GM18867 (cell line): ENCODE measurements around the gene UBFD1.
"Not testable (repeated sequence)": the region's sequence is repeated elsewhere in the genome, so short reads cannot be mapped to it uniquely, and the experiment has no call there.

Experiments
- ATAC-seq: cut with Tn5 transposase; IDR thresholded peaks from one replicate; pipeline ENCODE4 v1.9.1; 2021; ENCODE audit warnings: mild to moderate bottlenecking, moderate library complexity; ENCODE audit not compliant: unreplicated experiment

Gene UBFD1

DNA sequence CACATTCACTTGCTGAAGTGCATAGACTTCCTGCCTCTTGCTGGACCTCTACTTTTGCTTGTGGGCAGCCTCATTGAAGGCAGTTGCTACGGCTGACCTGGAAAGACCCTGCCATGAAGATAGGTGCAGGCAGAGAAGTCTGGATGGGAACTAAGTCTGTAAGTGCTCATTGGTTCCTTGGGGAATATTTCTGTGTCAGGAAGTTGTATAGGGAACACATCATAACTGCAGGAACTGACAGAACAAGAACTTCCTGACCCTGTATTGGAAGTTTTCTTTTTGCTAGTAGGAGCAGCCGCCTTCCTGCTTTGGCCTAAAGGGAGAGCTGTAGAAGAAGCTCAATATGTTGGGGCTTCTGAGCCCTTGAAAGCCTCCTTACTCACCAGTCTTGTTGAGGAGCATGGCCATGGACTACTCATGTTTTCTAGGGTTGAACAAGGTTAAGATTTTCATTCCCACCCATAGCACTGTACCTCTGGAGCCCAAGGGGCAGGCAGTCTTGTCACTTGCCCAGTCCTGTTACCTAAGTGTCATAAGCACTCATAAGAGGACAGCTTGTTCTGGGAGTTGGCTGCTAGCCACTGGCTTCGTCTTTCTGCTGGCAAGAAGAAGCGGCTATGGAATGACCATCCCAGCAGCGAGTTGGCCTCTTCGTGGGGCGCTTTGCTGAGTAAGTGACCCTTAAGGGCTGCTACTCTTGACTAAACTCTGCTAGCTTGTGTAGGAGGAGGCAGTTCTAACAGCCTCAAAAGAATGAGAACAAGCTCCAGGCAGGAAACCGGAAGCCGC, 7.2 kb downstream of the UBFD1 start:
- ATAC-seq: no peak

DNA sequence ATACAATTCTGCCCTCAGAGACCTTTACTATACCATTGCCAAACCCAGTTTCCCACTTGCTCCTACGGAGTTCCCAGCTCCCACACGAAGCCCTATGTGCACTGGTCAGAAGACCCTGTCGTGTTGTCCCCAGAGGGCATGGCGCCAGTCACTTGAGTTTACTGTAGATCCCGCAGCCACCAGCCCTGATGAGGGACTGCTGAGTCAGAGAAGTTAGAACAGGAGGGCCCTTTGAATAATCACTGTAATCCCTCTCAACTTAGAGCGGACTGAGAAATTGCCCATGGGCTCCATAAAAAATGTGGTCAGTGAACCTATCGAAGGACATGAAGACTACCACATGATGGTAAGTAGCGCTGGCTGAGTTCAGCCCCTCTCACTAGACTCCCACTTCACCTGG, 9.2 kb downstream of the UBFD1 start:
- no peak for ATAC-seq

DNA sequence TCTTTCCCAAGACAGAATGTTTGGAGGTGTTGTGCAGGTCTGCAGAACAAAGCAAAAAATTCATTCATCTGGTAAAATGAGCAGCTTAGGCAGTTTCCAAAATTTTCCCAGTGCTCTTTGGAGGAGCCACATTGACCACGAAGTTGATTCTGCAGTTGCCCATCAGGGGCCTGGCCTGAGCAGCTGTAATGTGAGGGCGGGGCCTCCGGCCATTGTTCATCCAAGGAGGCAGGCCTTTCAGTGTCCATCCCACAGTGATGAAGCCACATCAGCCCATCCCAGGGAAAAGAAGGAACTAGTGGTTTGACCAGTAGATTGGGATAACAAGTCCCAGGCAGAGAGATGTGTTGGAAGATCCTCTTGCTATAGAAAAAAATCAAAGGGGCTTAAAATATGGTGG, 10.1 kb downstream of the UBFD1 start:
- ATAC-seq: no peak

DNA sequence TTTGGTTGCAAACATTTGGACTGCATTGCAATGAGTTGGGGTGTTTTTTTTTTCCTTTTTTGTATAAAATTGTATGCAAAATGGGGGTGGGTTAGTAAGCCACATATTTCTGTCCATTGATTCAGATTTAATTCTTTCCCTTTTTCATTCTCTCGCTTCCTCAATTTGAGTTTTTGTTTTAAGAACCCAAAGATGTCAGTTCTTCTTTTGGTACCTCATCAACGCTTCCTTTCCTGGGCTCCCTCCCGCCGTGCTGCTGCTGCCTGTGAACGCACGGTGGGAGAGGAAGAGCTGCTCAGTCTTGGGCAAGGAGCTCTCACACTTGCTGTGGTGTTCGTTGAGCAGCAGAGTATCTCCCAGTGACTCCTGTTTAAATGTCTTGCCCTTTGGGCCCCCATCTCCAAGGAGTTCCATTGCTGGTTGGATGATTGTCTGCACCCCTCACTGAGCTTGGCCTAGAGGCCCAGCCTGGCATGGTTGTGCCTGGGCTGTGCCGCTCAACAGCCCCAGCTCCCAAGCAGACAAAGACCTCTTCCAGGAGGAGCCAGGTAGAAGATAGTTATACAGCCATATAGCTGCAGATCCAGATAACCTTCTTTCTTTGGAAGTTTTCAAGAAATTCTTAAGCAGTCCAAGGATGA, 13.6 kb downstream of the UBFD1 start:
- no peak for ATAC-seq

DNA sequence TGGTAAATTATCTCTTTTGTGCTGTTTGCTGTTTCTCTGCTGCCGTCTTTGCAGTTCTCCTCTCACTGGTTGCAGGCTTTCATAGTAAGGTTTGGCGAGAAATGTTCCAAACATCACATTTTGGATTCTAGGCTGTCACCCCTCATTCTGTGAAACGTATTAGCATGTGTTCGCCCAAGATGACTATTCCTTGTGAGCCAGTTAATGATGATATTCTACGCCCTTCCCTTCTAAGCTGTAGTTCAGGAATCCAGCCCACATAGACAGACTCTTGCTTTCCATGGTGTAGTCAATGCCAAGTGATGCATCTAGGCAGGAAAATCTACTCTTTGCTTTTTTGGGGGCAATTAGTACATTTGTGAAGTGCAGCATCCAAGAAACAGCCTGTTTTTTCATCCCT, 14.4 kb downstream of the UBFD1 start:
- no peak for ATAC-seq

DNA sequence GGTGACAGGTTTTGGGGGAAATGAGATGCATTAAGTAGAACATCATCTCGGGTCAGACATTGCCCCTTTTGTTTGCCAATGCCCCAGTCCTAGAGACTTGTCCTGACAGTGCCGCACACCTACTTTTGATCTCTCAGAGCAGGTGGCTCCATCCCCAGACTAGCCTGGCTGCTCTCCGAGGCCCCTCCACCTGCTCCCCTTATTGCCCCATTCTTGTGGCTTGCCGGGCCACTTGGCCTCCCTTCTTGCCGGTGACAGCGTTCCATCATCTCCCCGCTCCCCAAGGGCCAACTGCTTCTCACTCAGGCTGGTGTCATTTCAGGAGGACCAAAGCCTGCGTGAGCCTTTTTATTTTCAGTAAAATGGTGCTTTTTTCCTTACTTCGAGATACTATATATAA, 14.9 kb downstream of the UBFD1 start:
- ATAC-seq: no peak

DNA sequence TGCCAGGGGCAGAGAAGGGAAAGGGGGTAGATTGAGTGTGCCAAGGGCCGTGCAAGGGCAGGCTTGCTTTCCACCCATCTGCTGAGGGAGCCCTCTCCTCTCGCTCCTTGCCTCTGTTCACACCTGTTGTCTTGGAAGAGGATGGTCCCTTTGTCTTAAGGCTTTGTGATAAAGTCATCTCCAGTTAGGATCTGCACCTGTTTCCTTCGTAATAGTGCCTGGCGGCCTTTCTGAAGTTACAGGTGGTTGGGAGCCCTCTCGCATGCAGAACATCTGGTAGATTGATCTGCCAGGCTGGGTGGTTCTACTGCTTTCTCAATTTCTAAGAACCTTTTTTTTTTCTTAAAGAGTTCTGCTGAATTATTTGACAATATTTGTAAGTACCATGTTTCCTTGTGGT, 16.3 kb downstream of the UBFD1 start:
- no peak for ATAC-seq

DNA sequence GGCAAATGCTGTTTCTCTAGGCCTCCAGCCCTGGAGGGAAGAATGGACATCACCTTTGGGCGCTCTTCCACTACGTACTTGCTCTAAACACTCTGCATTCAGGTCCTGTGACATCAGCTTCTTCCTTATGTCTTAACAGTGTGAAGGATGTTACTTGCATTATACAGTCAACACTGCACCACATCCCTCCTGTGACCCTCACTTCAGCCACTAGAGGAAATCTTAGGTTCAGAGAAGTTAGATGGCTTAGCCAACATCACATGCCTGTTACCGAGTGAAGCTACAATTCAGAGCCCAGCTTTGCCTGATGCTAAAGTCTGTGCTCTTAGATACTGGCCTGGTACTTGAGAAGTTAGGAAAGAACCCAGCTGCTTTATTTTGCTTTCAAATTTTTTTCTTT, 18.3 kb downstream of the UBFD1 start:
- no peak for ATAC-seq

DNA sequence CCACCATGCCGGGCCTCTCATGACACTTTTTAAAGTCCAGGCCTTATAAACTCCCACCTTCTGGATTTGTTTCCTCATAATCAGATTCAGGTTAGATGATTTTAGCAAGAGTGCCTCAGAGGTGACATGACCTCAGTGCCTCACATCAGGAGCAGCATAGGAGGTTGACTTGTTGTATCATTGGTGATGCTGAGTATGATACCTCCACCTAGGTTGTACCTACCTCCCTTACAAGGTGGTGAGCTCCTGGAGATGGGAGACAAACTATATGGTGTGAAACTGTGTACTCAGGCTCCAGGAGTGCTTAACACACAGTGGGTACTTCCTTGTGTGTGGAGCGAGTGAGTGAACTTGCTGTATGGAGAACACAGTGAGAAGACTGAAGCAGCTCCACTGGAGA, 20.0 kb downstream of the UBFD1 start:
- no peak for ATAC-seq

DNA sequence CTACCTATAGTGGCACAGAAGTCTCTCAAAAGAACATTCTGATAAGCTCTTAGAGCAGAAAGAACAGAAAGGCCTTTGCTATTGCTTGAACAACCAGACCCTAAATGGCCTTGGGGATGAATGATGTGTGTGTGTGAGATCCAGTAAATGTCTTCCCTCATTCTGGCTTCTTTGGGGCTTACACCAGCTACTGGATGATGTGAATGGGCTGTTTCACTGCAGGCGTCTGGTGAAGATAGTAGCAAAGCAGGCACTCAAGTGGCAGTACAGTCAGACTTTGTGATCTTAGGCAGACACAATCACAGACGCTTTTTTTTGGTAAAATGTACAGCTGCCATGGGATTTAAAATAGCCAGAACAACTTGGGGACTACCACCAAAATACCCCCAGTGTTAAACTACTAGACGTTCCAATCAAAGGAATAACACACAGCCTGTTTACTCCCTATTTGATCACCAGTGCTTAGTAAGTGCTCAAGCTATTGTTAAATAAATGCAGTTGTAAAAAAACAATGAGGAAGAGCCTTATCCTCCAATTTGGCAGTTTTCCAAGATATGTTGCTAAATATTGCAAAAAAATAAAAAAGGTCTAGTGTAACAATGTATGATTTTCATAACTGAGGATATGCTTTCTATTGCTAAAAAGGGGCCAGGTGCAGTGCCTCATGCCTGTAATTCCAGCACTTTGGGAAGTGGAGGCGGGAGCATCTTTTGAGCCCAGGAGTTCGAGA, 20.7 kb downstream of the UBFD1 start:
- no peak for ATAC-seq

DNA sequence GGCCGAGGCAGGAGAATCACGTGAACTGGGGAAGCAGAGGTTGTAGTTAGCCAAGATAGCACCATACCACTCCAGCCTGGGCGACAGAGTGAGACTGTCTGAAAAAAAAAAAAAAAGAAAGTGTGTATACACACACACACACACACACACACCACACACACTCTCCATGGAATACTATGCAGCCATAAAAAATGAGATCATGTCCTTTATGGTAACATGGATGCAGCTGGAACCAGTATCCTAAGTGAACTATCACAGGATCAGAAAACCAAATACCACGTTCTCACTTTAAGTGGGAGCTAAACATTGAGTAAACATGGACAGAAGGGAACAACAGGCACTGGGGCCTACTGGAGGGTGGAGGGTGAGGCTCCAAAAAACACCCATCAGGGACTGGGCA, 21.8 kb downstream of the UBFD1 start:
- ATAC-seq: no peak

DNA sequence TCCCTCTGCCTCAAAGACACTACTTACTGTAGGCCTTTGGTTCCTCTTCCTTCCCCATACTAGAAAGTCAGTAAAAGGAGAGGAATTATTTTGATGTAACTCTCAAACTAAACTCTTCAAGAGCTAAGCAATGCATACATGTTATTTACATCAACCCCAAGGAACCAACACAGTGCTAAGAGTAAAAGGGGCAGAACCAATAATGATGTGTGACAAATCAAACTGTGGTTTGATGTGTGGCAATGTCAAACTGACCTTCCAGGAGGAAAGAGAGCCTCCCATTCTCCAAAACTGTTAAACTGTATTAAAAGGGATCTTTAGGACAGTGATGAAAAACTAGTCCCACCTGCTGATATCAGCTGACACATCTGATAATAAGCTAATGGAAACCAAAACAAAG, 22.9 kb downstream of the UBFD1 start:
- no peak for ATAC-seq

DNA sequence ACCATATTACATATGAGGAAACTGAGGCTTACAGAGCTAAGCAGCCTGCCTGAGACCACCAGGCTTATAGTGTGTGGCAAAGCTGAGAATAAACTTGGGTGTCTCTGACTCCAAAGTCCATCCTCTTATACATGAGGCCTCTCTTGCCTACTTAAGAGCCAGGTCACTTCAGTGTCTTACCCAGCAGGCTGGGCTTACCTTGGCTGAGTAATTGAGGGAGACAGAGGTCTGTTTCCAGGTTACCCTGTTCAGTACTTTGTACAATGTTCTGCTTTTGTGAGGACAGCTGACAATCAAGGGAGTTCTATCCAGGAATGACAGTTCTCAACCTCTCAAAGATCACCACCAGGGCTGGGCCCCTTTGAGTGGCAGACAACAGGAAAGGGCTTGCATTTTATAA, 24.2 kb downstream of the UBFD1 start:
- no peak for ATAC-seq

DNA sequence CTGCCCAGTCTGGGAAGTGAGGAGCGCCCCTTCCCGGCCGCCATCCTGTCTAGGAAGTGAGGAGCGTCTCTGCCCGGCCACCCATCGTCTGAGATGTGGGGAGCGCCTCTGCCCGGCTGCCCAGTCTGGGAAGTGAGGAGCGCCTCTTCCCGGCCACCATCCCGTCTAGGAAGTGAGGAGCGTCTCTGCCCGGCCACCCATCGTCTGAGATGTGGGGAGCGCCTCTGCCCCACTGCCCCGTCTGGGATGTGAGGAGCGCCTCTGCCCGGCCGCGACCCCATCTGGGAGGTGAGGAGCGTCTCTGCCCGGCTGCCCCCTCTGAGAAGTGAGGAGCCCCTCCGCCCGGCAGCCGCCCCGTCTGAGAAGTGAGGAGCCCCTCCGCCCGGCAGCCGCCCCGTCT, 25.7 kb downstream of the UBFD1 start:
- ATAC-seq: not testable (repeated sequence)

DNA sequence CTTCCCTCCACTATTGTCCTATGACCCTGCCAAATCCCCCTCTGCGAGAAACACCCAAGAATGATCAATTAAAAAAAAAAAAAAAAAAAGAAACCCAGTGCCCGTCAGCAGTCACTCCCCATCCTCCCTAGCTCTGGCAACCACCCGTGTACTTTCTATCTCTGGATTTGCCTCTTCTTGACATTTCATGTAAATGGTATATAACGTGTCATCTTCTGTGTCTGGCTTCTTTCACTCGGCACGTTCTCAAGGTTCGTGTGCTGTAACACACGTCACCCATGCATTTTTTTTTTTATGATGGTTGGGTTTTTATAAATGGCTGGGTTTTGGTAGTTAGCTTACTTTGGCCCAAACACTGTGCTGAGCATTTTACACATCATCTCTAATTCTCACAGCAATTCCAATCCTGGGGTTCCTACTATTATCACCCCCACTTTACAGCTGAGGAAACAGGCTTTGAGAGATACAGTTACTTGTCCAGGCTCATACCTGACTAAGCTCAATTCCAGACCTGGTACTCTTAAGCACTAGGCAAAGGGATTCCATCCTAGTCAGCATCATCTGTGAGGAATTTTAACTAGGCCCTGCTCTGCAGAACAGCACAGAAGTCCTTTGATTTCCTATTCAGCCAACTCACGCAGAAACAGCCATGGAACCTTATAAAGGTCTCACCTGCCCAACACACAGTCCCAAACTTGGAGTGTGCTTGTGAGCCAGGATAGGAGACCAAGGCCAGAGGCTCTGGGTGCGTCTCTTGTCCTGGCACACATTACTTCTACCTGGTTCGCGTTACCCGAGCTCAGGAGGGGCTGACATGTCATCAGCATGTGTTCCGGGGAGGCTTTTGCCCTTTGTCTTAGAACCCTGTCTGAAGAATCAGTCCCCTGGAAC, 26.9 kb downstream of the UBFD1 start:
- no peak for ATAC-seq

DNA sequence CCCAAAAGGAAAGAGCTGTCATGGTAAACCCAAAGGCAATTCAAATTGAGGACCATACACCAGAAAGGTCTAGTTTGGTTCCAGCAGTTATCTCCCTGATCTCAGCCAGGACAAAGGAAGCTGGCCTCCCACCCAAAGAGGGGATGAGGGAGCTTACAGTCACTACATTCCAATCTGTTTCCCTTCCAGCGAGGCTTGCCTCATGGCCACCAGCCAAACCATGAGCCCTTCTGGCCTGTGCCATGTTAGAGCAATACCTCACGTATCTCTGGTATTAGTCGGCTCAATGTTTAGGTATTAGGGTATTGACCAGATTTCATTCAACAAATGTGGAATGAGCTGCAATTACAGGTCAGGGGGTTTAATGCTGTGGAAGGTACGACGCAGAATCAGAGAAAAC, 30.2 kb downstream of the UBFD1 start:
- no peak for ATAC-seq

DNA sequence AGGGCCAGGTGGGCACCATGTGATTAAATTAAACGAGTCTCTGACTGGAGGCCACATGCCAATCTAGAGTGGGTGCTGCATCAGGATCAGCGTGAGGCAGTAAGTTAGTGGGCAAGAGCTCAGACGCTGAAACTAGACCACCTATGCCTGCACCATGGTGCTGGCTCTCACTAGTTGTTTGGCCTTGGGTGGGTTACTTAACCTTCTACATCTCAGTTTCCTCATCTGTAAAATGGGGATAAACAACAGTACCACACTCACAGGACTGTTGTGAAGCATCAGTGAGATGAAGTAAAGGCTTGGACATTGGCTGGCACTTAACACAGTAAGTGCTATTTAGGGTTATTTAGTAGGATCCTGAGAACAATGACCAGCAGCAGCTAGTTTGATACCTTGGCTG, 32.7 kb downstream of the UBFD1 start:
- no peak for ATAC-seq

DNA sequence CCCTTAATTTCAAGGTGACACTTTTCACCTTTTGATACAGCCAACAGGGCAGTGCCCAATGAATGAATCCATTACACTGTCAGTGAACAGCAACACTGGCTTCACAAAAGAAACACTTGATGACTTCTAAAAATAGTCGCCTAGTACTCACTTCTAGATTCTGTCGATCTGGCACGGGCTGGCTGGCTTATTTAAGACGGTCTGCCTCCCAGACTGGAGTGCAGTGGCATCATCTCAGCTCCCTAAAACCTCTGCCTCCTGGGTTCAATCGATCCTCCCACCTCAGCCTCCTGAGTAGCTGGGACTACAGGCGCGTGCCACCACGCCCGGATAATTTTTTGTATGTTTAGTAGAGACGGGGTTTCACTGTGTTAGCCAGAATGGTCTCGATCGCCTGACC, 36.7 kb downstream of the UBFD1 start:
- no peak for ATAC-seq

DNA sequence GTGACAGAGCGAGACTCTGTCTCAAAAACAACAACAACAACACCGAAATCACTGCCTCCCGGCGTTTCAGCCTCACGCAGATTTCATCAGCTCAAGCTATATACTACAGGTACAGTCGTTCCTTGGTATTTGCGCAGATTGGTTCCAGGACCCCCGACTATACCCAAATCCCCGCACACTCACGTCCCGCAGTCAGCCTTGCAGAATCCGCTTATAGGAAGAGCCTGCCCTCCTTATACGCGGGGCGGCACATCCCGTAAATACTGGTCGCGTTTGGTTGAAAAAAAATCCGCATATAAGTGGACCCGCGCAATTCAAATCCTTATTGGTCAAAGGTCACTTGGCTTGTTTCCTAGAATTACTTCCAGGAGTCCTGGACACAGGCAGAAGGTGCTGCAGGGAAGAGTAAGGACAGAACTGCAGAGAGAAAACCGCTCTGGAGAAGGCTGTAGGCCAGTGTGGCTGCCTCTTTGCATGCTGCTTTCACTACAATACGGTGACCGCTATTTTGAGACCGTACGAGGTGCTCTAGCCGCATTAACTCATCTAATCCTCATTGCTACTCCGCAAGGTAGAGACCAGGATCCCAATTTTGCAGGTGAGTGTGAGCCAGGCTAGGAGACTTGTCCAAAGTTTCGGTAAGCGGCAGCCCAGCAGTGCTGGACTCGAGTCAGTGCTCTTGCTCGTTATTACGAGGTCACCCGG, 37.9 kb downstream of the UBFD1 start:
- ATAC-seq: peak; percentile 7

DNA sequence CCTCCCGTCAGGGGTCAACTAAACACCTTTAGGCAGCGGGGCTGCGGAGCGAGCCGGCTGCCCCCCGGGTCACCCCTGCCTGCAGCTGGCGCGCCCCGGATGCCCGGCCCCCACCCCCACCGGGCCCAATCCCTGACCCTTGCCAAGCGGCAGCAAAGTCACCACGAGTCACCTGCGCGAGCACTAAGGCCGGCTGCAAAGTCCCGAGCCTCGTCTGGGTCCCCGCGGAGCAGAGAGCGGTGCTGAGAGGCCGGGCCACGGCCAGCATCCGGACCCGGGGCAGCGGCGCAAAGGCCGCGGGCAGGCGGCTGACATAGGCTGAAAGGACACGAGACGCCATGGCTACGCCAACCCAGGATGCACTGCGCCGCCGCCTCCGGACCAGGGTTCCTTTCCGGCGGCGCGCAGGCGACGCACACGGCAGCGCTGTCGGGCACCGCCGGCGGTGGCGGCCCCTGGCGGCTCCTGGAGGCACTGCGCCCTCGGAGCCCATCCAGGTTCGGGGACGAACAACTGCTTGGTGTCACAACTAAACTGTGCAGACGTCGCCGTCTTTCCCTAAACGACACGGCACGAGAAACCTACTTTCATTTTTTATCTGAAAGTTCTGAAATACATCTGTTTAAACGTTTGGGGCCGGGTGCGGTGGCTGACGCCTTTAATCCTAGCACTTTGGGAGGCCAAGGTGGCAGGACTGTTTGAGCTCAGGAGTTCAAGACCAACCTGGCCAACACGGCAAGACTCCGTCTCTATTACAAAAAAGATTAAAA, 38.6 kb downstream of the UBFD1 start, which contains the start of gene NDUFAB1:
NDUFAB1 (minus strand) TSS at position 366 of the 770 bp plus-strand sequence; CDS start at position 340, 26 bp downstream.
- ATAC-seq: peak; percentile 91
